ENCODE data around the gene ZNF576. TPM values are rescaled to one million over a fixed set of nuclear protein-coding genes. Genes with fewer than 3 reads are reported as not detected.
A peak's percentile ranks its signal among the peaks of the same experiment; 100 is the strongest.

The ZNF576 gene
- total and polyA plus RNA-seq, 9 of the 15 experiments (the other 6 are each of a cell fraction or from before 2014, with no cell fraction given), result 6.8 to 18.2 (median 12.2) TPM

DNA sequence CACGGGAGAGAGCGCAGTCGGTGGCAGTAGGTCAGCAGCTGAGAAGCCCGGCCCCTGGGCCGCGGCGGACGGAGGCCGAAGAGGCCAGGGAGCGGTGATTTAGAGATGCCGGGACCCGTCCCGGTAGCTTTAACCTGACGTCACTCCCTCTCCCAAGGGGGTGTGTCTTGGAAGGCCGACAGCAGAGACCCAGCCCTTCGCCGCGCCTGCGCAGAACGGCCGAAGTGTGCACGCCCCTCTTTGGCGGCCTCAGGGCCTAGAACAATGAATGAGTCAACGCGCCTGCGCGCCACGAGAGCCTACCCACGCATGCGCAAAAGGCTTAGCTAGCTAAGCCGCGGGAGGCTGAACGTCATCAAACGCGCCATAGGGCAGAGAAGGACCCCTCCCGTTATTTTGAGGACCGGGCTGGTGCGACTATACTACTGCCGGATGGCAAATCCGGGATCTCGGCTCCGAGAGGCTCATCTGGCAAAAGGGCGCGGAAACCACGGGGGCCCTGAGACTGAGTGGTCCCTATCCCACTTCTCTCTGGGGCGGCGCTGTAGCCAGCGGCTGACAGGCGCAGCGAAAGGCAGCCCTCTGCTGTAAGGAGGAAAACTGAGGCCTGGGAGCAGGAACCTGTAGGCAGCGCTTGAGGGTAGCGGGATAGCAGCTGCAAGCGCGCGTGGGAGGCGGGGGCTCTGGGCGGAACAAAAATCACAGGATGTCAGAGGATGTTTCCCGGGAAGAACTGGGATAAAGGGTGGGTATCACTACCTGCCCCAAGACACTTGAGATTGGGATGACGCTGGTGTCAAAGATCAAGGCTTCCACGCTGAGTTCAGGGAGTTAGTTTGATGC, at the start of gene ZNF576, which contains the start of gene IRGQ (continued):
- TF ChIP-seq ARID2 (IDR thresholded peaks at IDR 0.05), result no peak
- no peak for TF ChIP-seq ZNF75A (CRISPR knock-in tag; IDR thresholded peaks at IDR 0.05)
- TF ChIP-seq MYNN (IDR thresholded peaks at IDR 0.05), result no peak
- no peak for TF ChIP-seq MYNN (CRISPR knock-in tag; IDR thresholded peaks at IDR 0.05)
- no peak; the same call in 1 of the 2 replicates for TF ChIP-seq FOXP1 (CRISPR knock-in tag; IDR thresholded peaks at IDR 0.05)
- no peak for TF ChIP-seq MCM2 (IDR thresholded peaks at IDR 0.05; ENCODE audit: low read depth)
- 0 out of 2 replicates have a peak, but pooled peaks have one; percentile 50 for TF ChIP-seq E2F3 (CRISPR knock-in tag; IDR thresholded peaks at IDR 0.05)
- TF ChIP-seq ZNF586 (CRISPR knock-in tag; conservative IDR thresholded peaks at IDR 0.05), result no peak
- TF ChIP-seq, protein P1, sequence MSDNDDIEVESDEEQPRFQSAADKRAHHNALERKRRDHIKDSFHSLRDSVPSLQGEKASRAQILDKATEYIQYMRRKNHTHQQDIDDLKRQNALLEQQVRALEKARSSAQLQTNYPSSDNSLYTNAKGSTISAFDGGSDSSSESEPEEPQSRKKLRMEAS (CRISPR knock-in tag; IDR thresholded peaks at IDR 0.05), result no peak; the same call in 1 of the 2 replicates
- TF ChIP-seq, protein P2, sequence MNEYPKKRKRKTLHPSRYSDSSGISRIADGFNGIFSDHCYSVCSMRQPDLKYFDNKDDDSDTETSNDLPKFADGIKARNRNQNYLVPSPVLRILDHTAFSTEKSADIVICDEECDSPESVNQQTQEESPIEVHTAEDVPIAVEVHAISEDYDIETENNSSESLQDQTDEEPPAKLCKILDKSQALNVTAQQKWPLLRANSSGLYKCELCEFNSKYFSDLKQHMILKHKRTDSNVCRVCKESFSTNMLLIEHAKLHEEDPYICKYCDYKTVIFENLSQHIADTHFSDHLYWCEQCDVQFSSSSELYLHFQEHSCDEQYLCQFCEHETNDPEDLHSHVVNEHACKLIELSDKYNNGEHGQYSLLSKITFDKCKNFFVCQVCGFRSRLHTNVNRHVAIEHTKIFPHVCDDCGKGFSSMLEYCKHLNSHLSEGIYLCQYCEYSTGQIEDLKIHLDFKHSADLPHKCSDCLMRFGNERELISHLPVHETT (CRISPR knock-in tag; conservative IDR thresholded peaks at IDR 0.05 in 1 of 2, IDR thresholded peaks at IDR 0.05 in 1 of 2), result peak in 1 of 2 experiments; percentile 98; a peak in 2 of 4 replicates
- 0 out of 2 replicates have a peak, but pooled peaks have one; percentile 22 for TF ChIP-seq KLF16 (IDR thresholded peaks at IDR 0.05)
- no peak for TF ChIP-seq TSC22D4 (tag; IDR thresholded peaks at IDR 0.05)
- TF ChIP-seq PCBP2 (IDR thresholded peaks at IDR 0.05; ENCODE audit: low read depth, low read length, poor library complexity, severe bottlenecking), result no peak
- TF ChIP-seq, protein P3, sequence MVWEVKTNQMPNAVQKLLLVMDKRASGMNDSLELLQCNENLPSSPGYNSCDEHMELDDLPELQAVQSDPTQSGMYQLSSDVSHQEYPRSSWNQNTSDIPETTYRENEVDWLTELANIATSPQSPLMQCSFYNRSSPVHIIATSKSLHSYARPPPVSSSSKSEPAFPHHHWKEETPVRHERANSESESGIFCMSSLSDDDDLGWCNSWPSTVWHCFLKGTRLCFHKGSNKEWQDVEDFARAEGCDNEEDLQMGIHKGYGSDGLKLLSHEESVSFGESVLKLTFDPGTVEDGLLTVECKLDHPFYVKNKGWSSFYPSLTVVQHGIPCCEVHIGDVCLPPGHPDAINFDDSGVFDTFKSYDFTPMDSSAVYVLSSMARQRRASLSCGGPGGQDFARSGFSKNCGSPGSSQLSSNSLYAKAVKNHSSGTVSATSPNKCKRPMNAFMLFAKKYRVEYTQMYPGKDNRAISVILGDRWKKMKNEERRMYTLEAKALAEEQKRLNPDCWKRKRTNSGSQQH (CRISPR knock-in tag; IDR thresholded peaks at IDR 0.05), result no peak
- TF ChIP-seq ZBTB17 (CRISPR knock-in tag; IDR thresholded peaks at IDR 0.05), result 0 out of 2 replicates have a peak, but pooled peaks have one; percentile 50
- TF ChIP-seq, protein P4, sequence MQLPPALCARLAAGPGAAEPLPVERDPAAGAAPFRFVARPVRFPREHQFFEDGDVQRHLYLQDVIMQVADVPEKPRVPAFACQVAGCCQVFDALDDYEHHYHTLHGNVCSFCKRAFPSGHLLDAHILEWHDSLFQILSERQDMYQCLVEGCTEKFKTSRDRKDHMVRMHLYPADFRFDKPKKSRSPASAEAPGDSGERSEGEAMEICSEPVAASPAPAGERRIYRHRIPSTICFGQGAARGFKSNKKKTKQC (CRISPR knock-in tag; IDR thresholded peaks at IDR 0.05), result peak; percentile 48; the same call in 1 of the 2 replicates
- TF ChIP-seq ZEB2 (IDR thresholded peaks at IDR 0.05), result no peak
- TF ChIP-seq, protein P5, sequence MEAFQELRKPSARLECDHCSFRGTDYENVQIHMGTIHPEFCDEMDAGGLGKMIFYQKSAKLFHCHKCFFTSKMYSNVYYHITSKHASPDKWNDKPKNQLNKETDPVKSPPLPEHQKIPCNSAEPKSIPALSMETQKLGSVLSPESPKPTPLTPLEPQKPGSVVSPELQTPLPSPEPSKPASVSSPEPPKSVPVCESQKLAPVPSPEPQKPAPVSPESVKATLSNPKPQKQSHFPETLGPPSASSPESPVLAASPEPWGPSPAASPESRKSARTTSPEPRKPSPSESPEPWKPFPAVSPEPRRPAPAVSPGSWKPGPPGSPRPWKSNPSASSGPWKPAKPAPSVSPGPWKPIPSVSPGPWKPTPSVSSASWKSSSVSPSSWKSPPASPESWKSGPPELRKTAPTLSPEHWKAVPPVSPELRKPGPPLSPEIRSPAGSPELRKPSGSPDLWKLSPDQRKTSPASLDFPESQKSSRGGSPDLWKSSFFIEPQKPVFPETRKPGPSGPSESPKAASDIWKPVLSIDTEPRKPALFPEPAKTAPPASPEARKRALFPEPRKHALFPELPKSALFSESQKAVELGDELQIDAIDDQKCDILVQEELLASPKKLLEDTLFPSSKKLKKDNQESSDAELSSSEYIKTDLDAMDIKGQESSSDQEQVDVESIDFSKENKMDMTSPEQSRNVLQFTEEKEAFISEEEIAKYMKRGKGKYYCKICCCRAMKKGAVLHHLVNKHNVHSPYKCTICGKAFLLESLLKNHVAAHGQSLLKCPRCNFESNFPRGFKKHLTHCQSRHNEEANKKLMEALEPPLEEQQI (IDR thresholded peaks at IDR 0.05), result no peak
- no peak for TF ChIP-seq ZC3H4 (CRISPR knock-in tag; IDR thresholded peaks at IDR 0.05; ENCODE audit: borderline replicate concordance)
- TF ChIP-seq TAF15 (IDR thresholded peaks at IDR 0.05; ENCODE audit: low read depth, low read length), result 0 out of 2 replicates have a peak, but pooled peaks have one; percentile 84
